Activated CD4-positive, alpha-beta memory T cell treated with anti-CD3 and anti-CD28 coated beads, Interleukin-2, amount 10 ng/mL, durations not matched to agents 7 days and 5 days (primary cell): ENCODE measurements around the gene CDKN2AIP. TPM values are rescaled to one million over a fixed set of nuclear protein-coding genes. Genes with fewer than 3 reads are reported as not detected.
"Not testable (repeated sequence)": the region's sequence is repeated elsewhere in the genome, so short reads cannot be mapped to it uniquely, and the experiment has no call there.

Source experiments
- CTCF ChIA-PET: fragments of 350-600 bp; sonication (Branson Sonifier 250); formaldehyde crosslinking; loops from one replicate; lab custom pipeline; 2021; ENCODE audit warnings: antibody characterized with exemption, inconsistent platforms; lab: Charles Lee
- POLR2A ChIA-PET: fragments of 350-600 bp; sonication (Branson Sonifier 250); formaldehyde crosslinking; loops from one replicate; lab custom pipeline; 2021; ENCODE audit warnings: antibody characterized with exemption; lab: Charles Lee
- DNase-seq: peaks from one replicate; pipeline ENCODE4 v3.0.0-alpha.2; 2020
- H3K27ac Mint-ChIP-seq: one replicate; pipeline ENCODE4 v1.8.0; 2021; ENCODE audit warnings: mild to moderate bottlenecking, mixed read lengths
- H3K27me3 Mint-ChIP-seq: one replicate; pipeline ENCODE4 v1.8.0; 2021; ENCODE audit warnings: mixed read lengths
- H3K36me3 Mint-ChIP-seq: one replicate; pipeline ENCODE4 v1.8.0; 2021; ENCODE audit warnings: low read depth, mixed read lengths
- H3K4me1 Mint-ChIP-seq: one replicate; pipeline ENCODE4 v1.8.0; 2021; ENCODE audit warnings: mixed read lengths
- H3K4me3 Mint-ChIP-seq: one replicate; pipeline ENCODE4 v1.8.0; 2021; ENCODE audit warnings: mild to moderate bottlenecking, mixed read lengths
- H3K9me3 Mint-ChIP-seq: one replicate; pipeline ENCODE4 v1.8.0; 2021; ENCODE audit warnings: mixed read lengths
- total RNA-seq, 2 experiments: library from RNA; stranded (reverse); gene quantifications; one replicate each; pipeline ENCODE4 v1.2.3, GENCODE V29; 2021

Gene CDKN2AIP
- total RNA-seq, 2 experiments from 2014 or later: 30.5 to 30.9 TPM

DNA sequence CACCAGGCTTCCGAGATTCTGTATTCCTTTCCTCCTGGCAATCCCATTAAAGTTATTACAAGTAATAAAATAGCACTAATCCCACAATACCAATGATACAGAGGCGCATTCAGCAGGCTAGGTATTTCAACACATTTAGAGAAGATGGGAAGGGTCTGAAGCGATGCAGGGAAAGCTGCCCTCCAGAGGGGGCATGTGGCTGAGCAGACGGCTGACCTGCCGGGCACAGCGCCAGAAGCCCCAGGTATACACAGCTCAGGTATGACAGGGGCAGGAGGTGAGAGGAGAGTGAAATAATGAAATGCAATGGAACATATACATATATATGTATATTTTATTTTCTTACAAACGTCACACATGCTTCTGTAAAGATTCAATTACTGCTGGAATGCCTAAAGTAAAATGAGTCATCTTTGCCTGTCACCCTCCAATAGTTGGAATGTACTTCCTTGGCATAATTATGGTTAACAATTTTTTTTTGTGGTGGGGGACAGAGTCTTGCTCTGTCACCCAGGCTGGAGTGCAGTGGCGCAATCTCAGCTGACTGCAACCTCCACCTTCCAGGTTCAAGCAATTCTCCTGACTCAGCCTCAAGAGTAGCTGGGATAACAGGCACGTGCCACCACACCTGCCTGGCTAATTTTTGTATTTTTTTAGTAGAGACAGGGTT lies 21.3 kb upstream of the CDKN2AIP start:
- DNase-seq: no peak
- POLR2A ChIA-PET: no interaction called here
- H3K27ac Mint-ChIP-seq: no peak overlapping the region
- H3K36me3 Mint-ChIP-seq: no peaks in the 10 kb centered on the region
- peaks cover 9% of the 10 kb centered on the region for H3K4me1 Mint-ChIP-seq
- H3K9me3 Mint-ChIP-seq: no peaks in the 10 kb centered on the region
- H3K27me3 Mint-ChIP-seq: no peaks in the 10 kb centered on the region
- no peak overlapping the region for H3K4me3 Mint-ChIP-seq
- CTCF ChIA-PET: no interaction called here

- ChIA-PET POLR2A (no interaction called here), CTCF (no interaction called here)
- H3K9me3 Mint-ChIP-seq: no peaks in the 10 kb centered on the region
- peaks cover 9% of the 10 kb centered on the region for H3K4me1 Mint-ChIP-seq
- no peak overlapping the region for H3K27ac Mint-ChIP-seq
- no peak overlapping the region for H3K4me3 Mint-ChIP-seq
- no peak for DNase-seq
- H3K36me3 Mint-ChIP-seq: no peaks in the 10 kb centered on the region
- H3K27me3 Mint-ChIP-seq: no peaks in the 10 kb centered on the region
Observed at GRCh38 chr4:183424109-183424744, 20.2 kb upstream of the CDKN2AIP start.

DNA sequence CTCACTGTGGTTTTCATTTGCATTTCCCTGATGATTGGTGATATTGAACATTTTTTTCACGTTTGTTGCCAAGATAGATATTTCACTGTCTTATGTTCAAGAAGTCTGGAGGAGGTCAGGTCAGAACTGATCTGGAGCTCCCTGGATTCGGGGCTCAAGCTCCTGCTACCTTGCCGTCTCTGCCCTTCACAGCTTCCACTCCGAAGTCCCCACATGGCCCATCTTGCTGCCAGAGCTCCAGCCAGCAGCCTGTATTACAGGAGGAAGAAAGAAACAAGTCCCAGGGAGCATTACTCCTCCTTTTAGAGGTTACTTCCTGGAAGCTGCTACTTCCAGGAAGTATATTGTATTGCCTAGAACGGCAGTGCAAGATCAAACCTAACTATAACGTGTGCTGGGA lies 17.9 kb upstream of the CDKN2AIP start:
- DNase-seq: no peak
- peaks cover 27% of the 10 kb centered on the region for H3K4me1 Mint-ChIP-seq
- no peaks in the 10 kb centered on the region for H3K27me3 Mint-ChIP-seq
- H3K27ac Mint-ChIP-seq: no peak overlapping the region
- H3K36me3 Mint-ChIP-seq: no peaks in the 10 kb centered on the region
- H3K4me3 Mint-ChIP-seq: no peak overlapping the region
- H3K9me3 Mint-ChIP-seq: no peaks in the 10 kb centered on the region
- ChIA-PET POLR2A (interaction anchor here (1.9 kb wide), 1 partner anchor 17 kb away, joined by 10 read pairs; the partner anchor contains the start of gene CDKN2AIP), CTCF (no interaction called here)

DNA sequence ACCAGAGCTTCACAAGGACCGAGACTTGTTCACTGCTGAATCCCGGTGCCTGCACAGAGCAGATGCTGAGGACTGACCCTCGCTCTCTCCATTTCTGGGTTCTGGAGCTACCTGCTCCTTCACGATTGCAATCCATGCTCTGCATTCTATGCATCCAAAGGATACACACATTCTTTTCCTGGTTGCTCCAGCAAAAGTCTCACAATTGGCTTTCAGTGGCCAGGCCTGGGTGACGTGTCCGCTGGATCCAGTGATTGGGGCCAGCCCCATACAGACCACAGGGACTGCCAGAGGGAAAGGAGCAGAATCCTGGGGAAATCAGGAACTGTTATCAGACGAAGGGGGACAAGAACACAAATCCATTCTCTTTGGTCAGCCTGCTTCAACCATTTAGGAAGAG lies 14.9 kb upstream of the CDKN2AIP start:
- H3K36me3 Mint-ChIP-seq: no peaks in the 10 kb centered on the region
- no peaks in the 10 kb centered on the region for H3K27me3 Mint-ChIP-seq
- no peaks in the 10 kb centered on the region for H3K9me3 Mint-ChIP-seq
- POLR2A ChIA-PET: interaction anchor here (0.7 to 3.7 kb wide), 2 partner anchors 14 to 75 kb away, joined by 4 to 33 read pairs; partner anchors contain the start of gene CDKN2AIP
- DNase-seq: no peak
- H3K4me3 Mint-ChIP-seq: no peak overlapping the region
- H3K4me1 Mint-ChIP-seq: peaks cover 31% of the 10 kb centered on the region
- CTCF ChIA-PET: interaction anchor here (1.9 kb wide), 1 partner anchor 22 kb away, joined by 10 read pairs; no protein-coding TSS in a partner anchor
- H3K27ac Mint-ChIP-seq: peak overlapping the region; percentile 49

DNA sequence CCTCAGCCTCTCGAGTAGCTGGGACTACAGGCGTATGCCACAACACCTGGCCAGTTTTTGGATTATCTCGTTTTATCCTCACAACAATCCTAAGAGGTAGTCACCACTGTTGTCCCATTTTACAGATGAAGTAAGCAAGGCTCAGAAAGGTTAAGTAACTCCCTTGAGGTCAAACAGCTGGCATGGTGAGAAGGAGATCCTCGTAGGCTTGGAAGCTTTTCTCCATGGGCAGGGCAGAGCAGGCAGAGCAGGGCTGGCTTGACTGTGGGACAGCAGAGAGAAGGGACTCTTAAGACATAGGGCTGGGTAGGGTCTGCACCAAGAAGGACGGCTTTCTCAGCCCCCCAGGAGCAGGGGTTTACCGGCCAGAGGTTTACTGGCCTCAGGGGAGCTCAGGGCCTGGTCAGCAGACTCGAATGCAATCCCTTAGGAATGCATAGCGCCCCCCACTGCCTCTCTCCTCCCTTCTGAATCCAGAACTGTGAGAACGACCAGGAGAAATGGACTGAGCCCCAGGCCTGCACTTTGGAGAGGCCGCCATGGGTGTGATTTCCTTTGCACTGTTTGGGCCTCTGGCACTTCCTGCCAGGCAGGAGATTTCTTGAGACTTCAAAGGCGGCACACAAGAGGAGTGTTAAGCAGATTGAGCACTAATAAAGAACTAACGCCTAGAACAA lies 14.0 kb upstream of the CDKN2AIP start:
- POLR2A ChIA-PET: interaction anchor here (0.7 to 3.7 kb wide), 4 partner anchors 13 to 74 kb away, joined by 4 to 33 read pairs (median 5); partner anchors contain the start of gene CDKN2AIP
- CTCF ChIA-PET: interaction anchor here (1.1 to 1.9 kb wide), 3 partner anchors 13 to 32 kb away, joined by 4 to 12 read pairs (median 10); partner anchors contain the start of gene CDKN2AIP
- Mint-ChIP-seq H3K4me1 (peaks cover 32% of the 10 kb centered on the region), H3K27me3 (no peaks in the 10 kb centered on the region), H3K27ac (peak overlapping the region; percentile 59), H3K9me3 (no peaks in the 10 kb centered on the region), H3K36me3 (no peaks in the 10 kb centered on the region), H3K4me3 (no peak overlapping the region)
- peak; percentile 30 for DNase-seq

GRCh38 chr4:183430994-183431347 lies 13.5 kb upstream of the CDKN2AIP start:
- Mint-ChIP-seq H3K27ac (peak overlapping the region; percentile 59), H3K4me3 (no peak overlapping the region), H3K36me3 (no peaks in the 10 kb centered on the region), H3K4me1 (peaks cover 32% of the 10 kb centered on the region), H3K9me3 (no peaks in the 10 kb centered on the region), H3K27me3 (no peaks in the 10 kb centered on the region)
- ChIA-PET POLR2A (interaction anchor here (1.1 to 3.7 kb wide), 3 partner anchors 13 to 73 kb away, joined by 5 to 33 read pairs (median 5); partner anchors contain the start of gene CDKN2AIP), CTCF (interaction anchor here (1.1 to 1.9 kb wide), 3 partner anchors 13 to 33 kb away, joined by 4 to 12 read pairs (median 10); partner anchors contain the start of gene CDKN2AIP)
- DNase-seq: no peak

GRCh38 chr4:183431614-183432013 lies 12.8 kb upstream of the CDKN2AIP start:
- Mint-ChIP-seq H3K27me3 (no peaks in the 10 kb centered on the region), H3K4me1 (peaks cover 29% of the 10 kb centered on the region), H3K36me3 (no peaks in the 10 kb centered on the region), H3K9me3 (no peaks in the 10 kb centered on the region), H3K27ac (no peak overlapping the region), H3K4me3 (no peak overlapping the region)
- DNase-seq: no peak
- POLR2A ChIA-PET: interaction anchor here (1.1 to 3.7 kb wide), 3 partner anchors 12 to 72 kb away, joined by 5 to 33 read pairs (median 5); partner anchors contain the start of gene CDKN2AIP
- CTCF ChIA-PET: interaction anchor here (1.1 to 1.9 kb wide), 3 partner anchors 12 to 34 kb away, joined by 4 to 12 read pairs (median 10); partner anchors contain the start of gene CDKN2AIP

DNA sequence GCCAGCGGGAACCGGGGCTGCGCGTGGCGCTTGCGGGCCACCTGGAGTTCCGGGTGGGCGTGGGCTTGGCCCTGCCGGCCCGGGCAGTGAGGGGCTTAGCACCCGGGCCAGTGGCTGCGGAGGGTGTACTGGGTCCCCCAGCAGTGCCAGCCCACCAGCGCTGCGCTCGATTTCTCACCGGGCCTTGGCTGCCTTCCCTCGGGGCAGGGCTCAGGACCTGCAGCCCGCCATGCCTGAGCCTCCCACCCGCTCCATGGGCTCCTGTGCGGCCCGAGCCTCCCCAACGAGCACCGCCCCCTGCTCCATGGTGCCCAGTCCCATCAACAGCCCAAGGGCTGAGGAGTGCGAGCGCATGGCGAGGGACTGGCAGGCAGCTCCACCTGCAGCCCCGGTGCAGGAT lies 11.3 kb upstream of the CDKN2AIP start:
- DNase-seq, H3K9me3 Mint-ChIP-seq, H3K36me3 Mint-ChIP-seq, H3K4me3 Mint-ChIP-seq, CTCF ChIA-PET, H3K27me3 Mint-ChIP-seq, H3K27ac Mint-ChIP-seq: not testable (repeated sequence)
- POLR2A ChIA-PET: interaction anchor here (3.7 kb wide), 1 partner anchor 11 kb away, joined by 33 read pairs; the partner anchor contains the start of gene CDKN2AIP
- peaks cover 25% of the 10 kb centered on the region for H3K4me1 Mint-ChIP-seq

DNA sequence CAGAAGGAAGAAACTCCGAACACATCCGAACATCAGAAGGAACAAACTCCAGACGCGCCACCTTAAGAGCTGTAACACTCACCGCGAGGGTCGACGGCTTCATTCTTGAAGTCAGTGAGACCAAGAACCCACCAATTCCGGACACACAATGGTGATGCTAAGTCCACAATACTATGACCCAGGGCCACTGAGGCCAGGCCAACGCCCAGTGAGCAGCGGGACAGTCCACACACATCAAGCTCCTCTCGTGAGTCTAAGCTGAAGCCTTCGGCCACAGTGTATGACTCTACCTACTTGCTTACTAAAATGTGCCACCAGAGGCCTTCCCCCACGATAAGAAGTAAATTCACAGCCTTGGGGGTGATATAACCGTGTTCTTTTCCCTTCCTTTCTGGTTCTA lies 10.2 kb upstream of the CDKN2AIP start:
- no peak for DNase-seq
- Mint-ChIP-seq H3K27ac (no peak overlapping the region), H3K4me3 (no peak overlapping the region), H3K4me1 (peaks cover 25% of the 10 kb centered on the region), H3K27me3 (no peaks in the 10 kb centered on the region), H3K36me3 (no peaks in the 10 kb centered on the region), H3K9me3 (no peaks in the 10 kb centered on the region)
- CTCF ChIA-PET: no interaction called here
- POLR2A ChIA-PET: interaction anchor here (2.4 kb wide), 1 partner anchor 9 kb away, joined by 16 read pairs; the partner anchor contains the start of gene CDKN2AIP

DNA sequence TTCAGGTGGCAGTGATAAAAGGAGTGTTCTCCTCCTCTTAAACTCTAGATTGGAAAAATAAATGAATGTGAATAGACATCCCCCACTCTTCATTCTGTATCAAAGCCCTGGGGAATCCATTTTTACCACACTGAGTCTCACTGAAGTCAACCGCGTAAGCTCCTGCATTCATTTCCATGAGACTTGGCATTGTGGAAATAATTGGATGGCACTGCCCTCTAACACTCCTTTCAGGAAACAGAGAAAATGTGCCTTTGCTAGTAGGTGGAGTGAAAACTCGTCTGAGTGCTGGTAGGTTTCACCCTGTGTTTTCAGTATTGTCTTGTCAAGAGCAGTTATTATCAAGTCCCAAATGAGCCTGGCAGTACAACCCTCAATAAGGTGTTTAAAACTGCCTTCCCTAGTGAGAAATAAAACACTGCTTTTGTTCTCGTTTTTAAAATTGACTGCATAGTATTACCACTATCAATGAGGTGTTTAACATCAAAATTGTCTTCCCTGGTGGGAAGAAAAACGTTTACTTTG lies 9.7 kb upstream of the CDKN2AIP start:
- DNase-seq: no peak
- ChIA-PET CTCF (no interaction called here), POLR2A (interaction anchor here (2.4 kb wide), 1 partner anchor 9 kb away, joined by 16 read pairs; the partner anchor contains the start of gene CDKN2AIP)
- Mint-ChIP-seq H3K27ac (no peak overlapping the region), H3K9me3 (no peaks in the 10 kb centered on the region), H3K36me3 (no peaks in the 10 kb centered on the region), H3K4me3 (no peak overlapping the region), H3K27me3 (no peaks in the 10 kb centered on the region), H3K4me1 (peaks cover 21% of the 10 kb centered on the region)

GRCh38 chr4:183435803-183436202 lies 8.6 kb upstream of the CDKN2AIP start:
- CTCF ChIA-PET: no interaction called here
- no peak for DNase-seq
- H3K9me3 Mint-ChIP-seq: no peaks in the 10 kb centered on the region
- H3K27me3 Mint-ChIP-seq: no peaks in the 10 kb centered on the region
- peaks cover 14% of the 10 kb centered on the region for H3K4me1 Mint-ChIP-seq
- no peak overlapping the region for H3K4me3 Mint-ChIP-seq
- POLR2A ChIA-PET: interaction anchor here (2.4 kb wide), 1 partner anchor 8 kb away, joined by 16 read pairs; the partner anchor contains the start of gene CDKN2AIP
- H3K27ac Mint-ChIP-seq: no peak overlapping the region
- H3K36me3 Mint-ChIP-seq: no peaks in the 10 kb centered on the region

DNA sequence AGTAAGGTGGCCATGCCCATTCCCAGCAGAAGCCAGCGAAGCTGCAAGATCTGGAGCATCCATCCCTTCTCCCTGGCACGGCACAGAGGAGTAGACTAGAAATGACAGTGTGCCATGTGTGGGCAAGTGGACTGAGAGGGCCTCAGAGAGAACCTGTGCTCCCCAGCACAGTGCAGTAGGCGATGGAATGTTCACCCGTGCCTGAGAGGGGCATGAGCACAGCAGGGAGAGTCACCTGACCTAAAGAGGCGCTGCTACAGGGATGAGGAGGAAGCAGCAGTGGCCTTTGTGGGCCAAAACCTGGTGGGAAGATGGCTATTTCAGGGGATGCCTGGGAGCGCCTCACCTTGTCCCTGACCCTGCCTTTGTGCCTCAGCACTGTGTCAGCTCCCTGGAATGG lies 8.0 kb upstream of the CDKN2AIP start:
- ChIA-PET CTCF (no interaction called here), POLR2A (no interaction called here)
- peaks cover 7% of the 10 kb centered on the region for H3K4me1 Mint-ChIP-seq
- no peak for DNase-seq
- H3K9me3 Mint-ChIP-seq: no peaks in the 10 kb centered on the region
- no peak overlapping the region for H3K27ac Mint-ChIP-seq
- no peaks in the 10 kb centered on the region for H3K27me3 Mint-ChIP-seq
- no peaks in the 10 kb centered on the region for H3K36me3 Mint-ChIP-seq
- no peak overlapping the region for H3K4me3 Mint-ChIP-seq
